ENCODE measurements around the gene TKTL1.

TKTL1 gene

DNA sequence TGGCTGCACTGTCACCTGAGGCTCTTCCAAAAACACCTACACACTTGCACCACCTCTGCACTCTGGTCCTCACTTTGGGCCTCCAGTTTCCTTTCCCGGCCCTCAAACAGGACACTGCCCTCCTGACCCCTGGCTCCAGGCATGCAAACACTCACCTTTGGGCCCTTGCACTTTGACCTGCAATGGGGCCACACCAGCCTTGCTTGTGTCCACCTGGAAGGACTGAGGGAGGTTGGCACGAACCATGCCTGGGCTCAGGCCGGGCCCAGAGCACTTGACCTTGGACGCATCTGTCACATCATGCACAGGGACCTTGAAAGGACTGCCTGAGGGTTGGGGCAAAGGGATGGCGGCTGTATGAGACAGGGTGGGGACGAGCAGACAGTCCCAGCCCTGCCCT is 63.2 kb downstream of the TKTL1 start:
- in situ Hi-C loops (cut with HindIII; ENCODE audit: low sequenced_read_pairs) = no loop called here

GRCh38 chrX:154359362-154360154 is 64.0 kb downstream of the TKTL1 start:
- in situ Hi-C loops (cut with HindIII; ENCODE audit: low sequenced_read_pairs) = no loop called here

DNA sequence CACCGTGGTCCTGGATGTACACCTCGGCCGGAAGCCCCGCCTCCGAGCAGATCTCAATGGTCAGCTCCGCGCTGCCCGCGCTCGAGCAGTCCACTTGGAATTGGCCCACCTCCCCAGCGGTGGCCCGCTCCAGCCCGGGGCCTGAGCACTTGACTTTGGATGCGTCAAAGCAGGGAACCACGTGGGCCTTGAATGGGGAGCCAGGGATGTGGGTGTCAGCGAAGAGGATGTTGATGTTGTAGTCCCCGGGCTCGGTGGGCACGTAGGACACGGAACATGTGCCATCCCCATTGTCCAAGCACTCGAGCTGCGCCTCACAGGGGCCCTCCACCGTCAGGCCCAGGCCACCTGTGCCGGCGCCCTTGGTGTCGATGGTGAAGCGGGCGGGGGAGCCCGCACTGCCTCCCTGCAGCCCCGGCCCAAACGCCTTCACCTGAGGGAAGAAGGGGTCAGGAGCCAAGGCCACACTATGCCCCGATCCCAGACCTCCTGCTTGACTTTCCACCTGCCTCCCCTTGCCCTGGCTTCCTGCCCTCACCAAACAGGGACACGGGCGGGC is 64.6 kb downstream of the TKTL1 start:
- in situ Hi-C loops (cut with HindIII; ENCODE audit: low sequenced_read_pairs) = no loop called here

- in situ Hi-C loops (cut with HindIII; ENCODE audit: low sequenced_read_pairs) = no loop called here
Measured at GRCh38 chrX:154362085-154362742, 66.6 kb downstream of the TKTL1 start.

GRCh38 chrX:154363706-154364439 is 68.3 kb downstream of the TKTL1 start:
- in situ Hi-C loops (cut with HindIII; ENCODE audit: low sequenced_read_pairs) = no loop called here

DNA sequence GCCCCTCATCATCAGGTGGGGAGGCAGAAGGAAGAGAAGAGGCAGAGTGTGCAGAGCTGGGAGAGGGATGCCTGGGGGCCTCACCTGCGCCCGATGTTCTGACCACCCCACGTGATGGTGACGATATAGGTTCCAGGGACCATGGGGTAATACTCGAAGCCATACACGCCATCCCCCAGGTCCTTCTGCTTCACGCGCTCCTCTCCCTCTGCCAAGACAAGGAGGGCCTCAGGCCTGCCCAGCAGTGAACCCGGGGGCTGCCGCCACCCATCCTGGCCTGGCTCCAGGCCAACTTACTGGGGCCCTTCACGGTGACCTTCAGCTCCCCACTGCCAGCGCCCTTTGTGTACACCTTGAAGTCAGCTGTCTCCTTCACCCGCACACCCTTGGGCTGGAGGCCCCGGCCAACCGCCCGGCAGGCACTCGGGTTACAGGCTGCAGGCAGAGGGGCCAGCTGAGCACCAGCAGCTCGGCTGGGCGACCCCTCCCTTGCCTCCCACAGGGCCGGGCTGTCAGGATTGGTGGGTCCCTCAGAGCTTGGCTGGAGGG is 69.5 kb downstream of the TKTL1 start:
- in situ Hi-C loops (cut with HindIII; ENCODE audit: low sequenced_read_pairs) = no loop called here

- in situ Hi-C loops (cut with HindIII; ENCODE audit: low sequenced_read_pairs) = no loop called here
Measured at GRCh38 chrX:154365997-154366665, 70.5 kb downstream of the TKTL1 start.

- in situ Hi-C loops (cut with HindIII; ENCODE audit: low sequenced_read_pairs) = no loop called here
Measured at GRCh38 chrX:154366666-154367055, 71.1 kb downstream of the TKTL1 start.

- in situ Hi-C loops (cut with HindIII; ENCODE audit: low sequenced_read_pairs) = no loop called here
Measured at GRCh38 chrX:154367474-154368308, 72.1 kb downstream of the TKTL1 start.

DNA sequence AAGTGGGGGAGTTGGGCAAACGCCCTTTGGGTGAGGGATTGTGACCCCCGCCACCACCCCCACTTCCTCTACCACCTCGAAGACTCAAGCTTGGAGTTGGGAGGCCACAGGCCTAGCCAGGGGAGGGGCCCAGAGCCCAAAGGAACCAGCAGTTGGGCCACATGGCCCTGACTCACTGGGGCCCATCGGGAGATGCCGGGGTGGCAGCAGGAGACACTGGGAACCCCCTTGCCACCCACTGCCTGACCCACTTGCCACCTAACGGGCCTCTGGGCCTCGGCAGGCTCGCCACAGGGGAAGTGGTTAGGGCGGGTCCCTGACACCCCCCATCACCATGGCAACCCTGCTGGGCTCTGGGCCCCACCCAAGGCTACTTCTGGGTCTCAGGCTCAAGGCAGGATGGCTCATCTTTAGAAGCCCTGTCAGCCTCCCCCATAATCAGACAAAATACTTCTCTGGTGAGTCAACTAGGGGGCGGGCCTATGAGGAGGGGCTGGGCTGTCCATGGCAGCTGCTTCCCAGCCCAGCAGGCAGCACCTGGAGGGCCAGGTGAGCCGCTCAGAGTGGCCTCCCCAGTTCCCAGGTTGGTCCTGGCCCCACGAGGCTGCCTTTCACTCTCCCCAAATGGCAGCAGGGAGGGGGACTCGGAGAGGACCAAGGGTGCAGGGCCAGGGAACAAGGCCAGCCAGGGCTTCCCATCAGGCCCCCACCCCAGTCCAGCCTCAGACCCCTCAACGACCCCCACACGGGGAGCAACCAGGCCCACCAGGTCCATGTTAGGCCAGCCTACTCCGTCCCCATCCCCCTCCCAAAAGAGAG is 73.2 kb downstream of the TKTL1 start:
- in situ Hi-C loops (cut with HindIII; ENCODE audit: low sequenced_read_pairs) = no loop called here

DNA sequence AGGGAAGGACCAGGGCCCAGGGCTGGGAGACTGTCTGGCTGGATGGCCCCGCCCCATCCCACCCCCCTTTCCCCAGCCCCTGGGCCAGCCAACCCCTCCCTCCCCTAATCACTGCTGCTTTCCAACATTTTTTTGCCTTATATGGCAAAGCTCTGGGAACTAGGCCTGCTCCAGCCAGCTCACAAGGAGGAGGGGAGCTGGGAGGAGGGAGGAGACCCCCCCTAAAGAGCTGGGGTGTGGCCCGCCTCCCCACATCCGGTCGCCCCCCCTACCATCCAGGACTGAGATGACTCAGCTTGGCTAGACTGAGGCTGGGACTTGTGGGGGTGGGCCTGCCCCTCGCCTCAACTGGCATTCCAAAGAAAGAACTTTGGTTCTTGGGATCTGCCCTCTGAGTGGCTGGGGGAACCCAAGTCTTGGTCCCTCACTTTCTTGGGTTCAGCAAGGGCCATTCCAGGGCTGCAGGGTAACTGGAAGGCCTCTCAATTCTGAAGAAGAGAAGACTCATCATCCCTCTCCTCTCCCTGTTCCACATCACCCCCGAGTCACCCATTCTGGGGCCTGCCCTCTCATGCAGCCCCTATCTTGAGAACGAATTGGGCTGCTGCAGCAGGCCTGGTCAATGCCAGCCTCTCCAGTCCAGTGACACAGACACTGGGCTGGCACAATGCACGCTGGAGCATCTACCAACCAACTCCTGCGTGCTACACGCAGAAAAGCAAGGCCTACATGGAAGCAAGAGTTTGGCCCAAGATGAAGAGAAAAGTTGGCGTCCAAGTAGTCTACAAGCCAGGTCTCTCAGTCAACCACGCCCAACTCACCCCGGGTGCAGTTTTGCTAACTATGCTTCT is 74.1 kb downstream of the TKTL1 start:
- in situ Hi-C loops (cut with HindIII; ENCODE audit: low sequenced_read_pairs) = no loop called here

- in situ Hi-C loops (cut with HindIII; ENCODE audit: low sequenced_read_pairs) = no loop called here
Measured at GRCh38 chrX:154370300-154371016, 74.9 kb downstream of the TKTL1 start.

- in situ Hi-C loops (cut with HindIII; ENCODE audit: low sequenced_read_pairs) = no loop called here
Measured at GRCh38 chrX:154371017-154371788, 75.6 kb downstream of the TKTL1 start.

- in situ Hi-C loops (cut with HindIII; ENCODE audit: low sequenced_read_pairs) = no loop called here
Measured at GRCh38 chrX:154371789-154372300, 76.2 kb downstream of the TKTL1 start.

DNA sequence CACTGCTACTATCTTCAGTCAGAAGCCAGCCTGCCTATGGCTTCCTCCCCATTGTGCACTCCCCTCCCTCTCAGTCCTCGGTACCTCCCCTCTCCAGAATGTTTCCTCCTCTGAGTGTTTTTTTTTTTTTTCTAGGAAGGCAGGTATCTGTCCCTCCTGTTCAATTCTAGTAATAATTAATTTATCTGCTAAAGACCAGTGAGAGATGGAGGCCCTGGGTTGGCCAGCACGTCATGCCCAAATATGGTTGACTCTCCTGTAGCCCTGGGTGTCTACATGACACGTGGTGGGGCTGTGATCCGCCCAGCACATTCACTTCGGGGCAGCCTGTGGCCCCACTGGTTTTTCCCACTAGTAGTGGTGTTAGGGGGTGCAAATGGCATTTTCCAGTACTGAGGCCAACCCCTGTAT is 77.0 kb downstream of the TKTL1 start:
- in situ Hi-C loops (cut with HindIII; ENCODE audit: low sequenced_read_pairs) = no loop called here
